ENCODE measurements around the gene DNAH12.

DNA sequence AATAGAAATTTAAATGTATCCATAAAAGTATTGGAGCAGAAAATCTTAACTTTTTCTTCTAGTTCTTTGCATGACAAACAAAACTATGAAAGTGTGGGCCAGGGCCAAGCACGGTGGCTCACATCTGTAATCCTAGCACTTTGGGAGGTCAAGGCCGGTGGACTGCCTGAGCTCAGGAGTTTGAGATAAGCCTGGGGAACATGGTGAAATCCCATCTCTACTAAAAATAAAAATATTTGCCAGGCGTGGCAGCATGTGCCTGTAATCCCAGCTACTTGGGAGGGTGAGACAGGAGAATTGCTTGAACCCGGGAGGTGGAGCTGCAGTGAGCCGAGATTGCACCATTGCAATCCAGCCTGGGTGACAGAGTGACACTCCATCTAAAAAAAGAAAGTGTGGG lies 158.6 kb downstream of the DNAH12 start:
- TF ChIP-seq CTCF (IDR thresholded peaks at IDR 0.05; ENCODE audit: low read depth, low read length) = no peak
- no peak for TF ChIP-seq POLR2A (IDR thresholded peaks at IDR 0.05; ENCODE audit: extremely low read depth, insufficient read length)
